K562 (cell line): ENCODE data around the gene ARNT2. TPM values are rescaled to one million over a fixed set of nuclear protein-coding genes. Genes with fewer than 3 reads are reported as not detected.

Source experiments
- ATAC-seq: fragments of 200-7000 bp; cut with Tn5 transposase; 3 replicates; pipeline ENCODE4 v1.9.1; 2020; ENCODE audit warnings: moderate library complexity
- BruUV-seq: library from RNA; stranded (reverse); fragments of 400-500 nt; replicated peaks from 2 replicates; lab custom pipeline; 2021; lab: Mats Ljungman, UMichigan
- CTCF ChIA-PET: fragments of 300-600 bp; formaldehyde crosslinking; extraction: SDS; loops from one replicate; lab custom pipeline; 2021; ENCODE audit warnings: low intra/inter-chr PET ratio; lab: Yijun Ruan, JAX
- POLR2A ChIA-PET: fragments of 300-600, 350-650 bp; sonication (Branson Sonifier 250); formaldehyde crosslinking; extraction: SDS; loops from one replicate; lab custom pipeline; 2021; ENCODE audit warnings: antibody characterized with exemption, inconsistent platforms; lab: Yijun Ruan, JAX
- DNase-seq, 4 experiments: peaks; one replicate each; pipeline versions ENCODE4 v3.0.0 to v3.0.0-alpha.2; 2011 to 2018; ENCODE audit warnings: low spot score in 3 of 4, mixed read lengths in 3 of 4; ENCODE audit errors: extremely low read depth in 1 of 4
- FAIRE-seq: peaks from 2 replicates; lab custom pipeline; 2011; peaks lifted over from hg19 to GRCh38; lab: Jason Lieb, UNC
- H2AFZ ChIP-seq: 2 replicates; pipeline ENCODE4 v1.6.0; 2011; ENCODE audit warnings: low read depth, low read length, control low read depth, inconsistent platforms
- H3K27ac ChIP-seq: fragments of 200-600 bp; 3 replicates; pipeline ENCODE4 v1.8.0; 2011; ENCODE audit warnings: low read depth, mild to moderate bottlenecking, control low read depth, inconsistent platforms, low read length, moderate library complexity, mixed read lengths; ENCODE audit errors: extremely low read depth
- H3K27me3 ChIP-seq, 2 experiments: fragments of 300-600 bp in 1 of 2; 2 replicates in 1 of 2; 3 replicates in 1 of 2; pipeline versions ENCODE4 v1.6.0 to v1.8.0; 2011; ENCODE audit warnings: inconsistent platforms in 2 of 2, low read length in 2 of 2, mild to moderate bottlenecking in 1 of 2, mixed read lengths in 1 of 2, moderate library complexity in 1 of 2; ENCODE audit not compliant: control insufficient read depth in 2 of 2, insufficient read depth in 2 of 2
- H3K36me3 ChIP-seq: fragments of 300-600 bp; 3 replicates; pipeline ENCODE4 v1.8.0; 2011; ENCODE audit warnings: mild to moderate bottlenecking, low read length, inconsistent platforms; ENCODE audit not compliant: control insufficient read depth, insufficient read depth
- H3K4me1 ChIP-seq, 2 experiments: fragments of 200-600 bp in 1 of 2; replicated peaks in 1 of 2; 2 replicates in 1 of 2; 3 replicates in 1 of 2; pipeline versions ENCODE4 v1.5.1 to v1.8.0; 2011; ENCODE audit warnings: inconsistent platforms in 2 of 2, low read length in 2 of 2, mild to moderate bottlenecking in 1 of 2, mixed read lengths in 1 of 2, moderate library complexity in 1 of 2; ENCODE audit not compliant: control insufficient read depth in 2 of 2, insufficient read depth in 2 of 2
- H3K4me2 ChIP-seq: 2 replicates; pipeline ENCODE4 v1.6.1; 2011; ENCODE audit warnings: low read length, control low read depth, inconsistent platforms, mixed read lengths; ENCODE audit not compliant: insufficient read depth
- H3K4me3 ChIP-seq: fragments of 200-600 bp; sonication (generic), shearing (Covaris generic); 2 replicates; pipeline ENCODE4 v1.5.1; 2016; ENCODE audit warnings: control low read depth, inconsistent platforms
- H3K79me2 ChIP-seq: fragments of 200-600 bp; 3 replicates; pipeline ENCODE4 v1.8.0; 2011; ENCODE audit warnings: low read length, inconsistent platforms; ENCODE audit not compliant: control insufficient read depth, insufficient read depth
- H3K9ac ChIP-seq, 2 experiments: 2 replicates each; pipeline versions ENCODE4 v1.6.0 to v1.6.1; 2011; ENCODE audit warnings: low read depth in 2 of 2, low read length in 2 of 2, control low read depth in 1 of 2, inconsistent platforms in 1 of 2, mild to moderate bottlenecking in 1 of 2, mixed read lengths in 1 of 2; ENCODE audit not compliant: insufficient read depth in 1 of 2
- H3K9me1 ChIP-seq: one replicate; pipeline ENCODE4 v1.6.0; 2011; ENCODE audit warnings: inconsistent platforms, mild to moderate bottlenecking, low read length, moderate library complexity; ENCODE audit not compliant: control insufficient read depth, insufficient read depth
- H3K9me3 ChIP-seq: replicated peaks from 2 replicates; pipeline ENCODE4 v1.5.1; 2011; ENCODE audit warnings: low read depth, low read length, inconsistent platforms; ENCODE audit not compliant: control insufficient read depth, insufficient read depth
- H4K20me1 ChIP-seq: replicated peaks from 2 replicates; pipeline ENCODE4 v1.6.1; 2011; ENCODE audit warnings: low read length, inconsistent platforms, mixed read lengths; ENCODE audit not compliant: control insufficient read depth, insufficient read depth
- CHCHD3 ChIP-seq: fragments of 250-450 bp; sonication (Bioruptor Pico); IDR thresholded peaks from 2 replicates; pipeline ENCODE4 v2.1.2; 2022; ENCODE audit warnings: mild to moderate bottlenecking
- HMGN3 ChIP-seq: IDR thresholded peaks from 2 replicates; pipeline ENCODE4 v1.6.1; 2011; ENCODE audit warnings: borderline replicate concordance, low read depth, mild to moderate bottlenecking, mixed read lengths, low read length; ENCODE audit not compliant: insufficient read length; ENCODE audit errors: extremely low read depth
- HOXB6 ChIP-seq: fragments of 250-450 bp; sonication (Bioruptor Pico); IDR thresholded peaks from 2 replicates; pipeline ENCODE4 v1.5.1; 2022; ENCODE audit warnings: mild to moderate bottlenecking, borderline replicate concordance
- ILF3 ChIP-seq: fragments of 450-650 bp; IDR thresholded peaks from 2 replicates; pipeline ENCODE4 v1.6.1; 2018; ENCODE audit warnings: antibody characterized with exemption, mild to moderate bottlenecking, moderate library complexity, borderline replicate concordance
- JUNB ChIP-seq: fragments of 450-650 bp; formaldehyde crosslinking; conservative IDR thresholded peaks from 2 replicates; pipeline ENCODE4 v1.4.0; 2020; ENCODE audit warnings: mild to moderate bottlenecking
- MAZ ChIP-seq, 2 experiments: fragments of 450-650 bp in 1 of 2; sonication (generic) in 1 of 2; formaldehyde crosslinking; IDR thresholded peaks in 1 of 2; conservative IDR thresholded peaks in 1 of 2; 2 replicates each; pipeline versions ENCODE4 v1.4.0 to v1.5.0; 2020; ENCODE audit warnings: mild to moderate bottlenecking in 1 of 2, missing genetic modification reagents in 1 of 2
- MTA3 ChIP-seq: fragments of 450-650 bp; formaldehyde crosslinking; IDR thresholded peaks from 2 replicates; pipeline ENCODE4 v1.6.1; 2017; ENCODE audit warnings: mild to moderate bottlenecking, borderline replicate concordance
- NELFE ChIP-seq: IDR thresholded peaks from 2 replicates; pipeline ENCODE4 v1.6.1; 2011; ENCODE audit warnings: mild to moderate bottlenecking; ENCODE audit not compliant: insufficient read depth, insufficient read length
- PTBP1 ChIP-seq: fragments of 200-400 bp; formaldehyde crosslinking; IDR thresholded peaks from 2 replicates; pipeline ENCODE4 v1.6.1; 2017; ENCODE audit warnings: low read depth, low read length
- RHOXF2B ChIP-seq: fragments of 250-450 bp; sonication (Bioruptor Pico); conservative IDR thresholded peaks from 2 replicates; pipeline ENCODE4 v1.5.1; 2021
- SMARCC2 ChIP-seq: fragments of 450-650 bp; IDR thresholded peaks from 2 replicates; pipeline ENCODE4 v1.6.1; 2017; ENCODE audit warnings: antibody characterized with exemption, moderate library complexity, mild to moderate bottlenecking, low read depth
- TEAD4 ChIP-seq, 2 experiments: sonication (generic) in 1 of 2; formaldehyde crosslinking in 1 of 2; IDR thresholded peaks; 2 replicates each; pipeline versions ENCODE4 v1.6.1 to v1.8.0; 2012 to 2022; ENCODE audit warnings: borderline replicate concordance in 1 of 2, inconsistent platforms in 1 of 2, low read length in 1 of 2, mild to moderate bottlenecking in 1 of 2, missing genetic modification reagents in 1 of 2
- TOE1 ChIP-seq, 2 experiments: fragments of 450-650 bp in 1 of 2; sonication (generic) in 1 of 2; formaldehyde crosslinking in 1 of 2; IDR thresholded peaks; 2 replicates each; pipeline versions ENCODE4 v1.7.1 to v1.8.0; 2016 to 2022; ENCODE audit warnings: borderline replicate concordance in 2 of 2, mild to moderate bottlenecking in 2 of 2, antibody characterized with exemption in 1 of 2, inconsistent platforms in 1 of 2, low read depth in 1 of 2, missing genetic modification reagents in 1 of 2, moderate library complexity in 1 of 2
- ZFX ChIP-seq: sonication (generic); formaldehyde crosslinking; IDR thresholded peaks from 2 replicates; pipeline ENCODE4 v1.8.0; 2022; ENCODE audit warnings: mild to moderate bottlenecking, missing genetic modification reagents, moderate library complexity
- WGBS: fragments of 100-300 bp; shearing (Covaris generic); methylation state at CpG from one replicate; pipeline ENCODE4 v1.1.6; 2016; ENCODE audit warnings: low coverage, mixed read lengths; ENCODE audit not compliant: insufficient coverage; ENCODE audit errors: missing lambda C conversion rate; 5-methylcytosine and 5-hydroxymethylcytosine counted together
- in situ Hi-C: fragments of 300-500 bp; cut with MboI; formaldehyde crosslinking; loops from 4 replicates; pipeline ENCODE4 v1.15.0; 2018; ENCODE audit warnings: inconsistent platforms, mixed read lengths
- intact Hi-C: fragments of 100-400 bp; cut with micrococcal nuclease; formaldehyde crosslinking; loops from 2 replicates; pipeline ENCODE4 v1.14.2; 2022
- polyA plus RNA-seq, 8 experiments: library from polyadenylated mRNA; depleted of rRNA in 4 of 8; stranded (reverse) in 5 of 8; unstranded in 3 of 8; fragments of >200 nt; fragmentation: Nextera tagmentation in 2 of 8; fragmentation: Illumina TruSeq in 1 of 8; extraction: Ambion mirVana in 2 of 8; extraction: Trizol in 1 of 8; gene quantifications; 2 replicates each; pipeline versions ENCODE4 v1.2.1 to v1.2.3, GENCODE V29; 2011 to 2014; ENCODE audit warnings: inconsistent platforms in 1 of 8, missing spikeins in 1 of 8
- total RNA-seq, 7 experiments: library from RNA; depleted of rRNA in 6 of 7; stranded (reverse); fragments of >200 nt in 6 of 7; fragmentation: Illumina TruSeq in 2 of 7; extraction: Trizol in 2 of 7; gene quantifications; 2 replicates each; pipeline versions ENCODE4 v1.2.1 to v1.2.3, GENCODE V29; 2011 to 2021; ENCODE audit warnings: low replicate concordance in 1 of 7
- TF ChIP-seq, protein P1 (sequence below), 2 experiments: fragments of 200-800 bp in 1 of 2; sonication (Bioruptor generic) in 1 of 2; sonication (generic) in 1 of 2; formaldehyde crosslinking in 1 of 2; IDR thresholded peaks in 1 of 2; conservative IDR thresholded peaks in 1 of 2; 2 replicates each; pipeline versions ENCODE4 v1.5.0 to v1.6.1; 2016 to 2020; ENCODE audit warnings: missing compliant biosample characterization in 1 of 2, missing genetic modification characterization in 1 of 2, missing genetic modification reagents in 1 of 2

Gene ARNT2
- total and polyA plus RNA-seq, 9 of the 15 experiments (the other 6 are each of a cell fraction or from before 2014, with no cell fraction given): 0.01 TPM; not detected in 8

DNA sequence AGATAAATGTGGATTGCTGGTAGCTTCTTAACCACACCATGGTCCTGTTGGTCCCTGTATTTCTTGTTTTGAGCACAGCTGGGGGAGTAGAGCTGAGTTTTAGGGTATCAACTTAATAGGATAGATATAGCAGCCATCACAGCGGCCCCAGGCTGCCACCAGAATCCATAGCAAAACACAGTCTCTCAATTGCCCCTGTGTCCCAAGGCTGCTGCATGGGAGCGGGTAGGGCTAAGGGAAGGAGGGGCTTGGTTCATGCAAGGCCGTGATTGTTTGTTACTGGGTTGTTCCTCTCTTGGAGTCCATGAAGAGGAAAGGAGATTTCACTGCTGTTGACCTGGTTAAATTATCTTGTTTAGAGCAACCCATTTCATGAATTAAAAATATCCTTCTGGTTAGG, 22.1 kb downstream of the ARNT2 start (continued):
- TF ChIP-seq, protein P1, sequence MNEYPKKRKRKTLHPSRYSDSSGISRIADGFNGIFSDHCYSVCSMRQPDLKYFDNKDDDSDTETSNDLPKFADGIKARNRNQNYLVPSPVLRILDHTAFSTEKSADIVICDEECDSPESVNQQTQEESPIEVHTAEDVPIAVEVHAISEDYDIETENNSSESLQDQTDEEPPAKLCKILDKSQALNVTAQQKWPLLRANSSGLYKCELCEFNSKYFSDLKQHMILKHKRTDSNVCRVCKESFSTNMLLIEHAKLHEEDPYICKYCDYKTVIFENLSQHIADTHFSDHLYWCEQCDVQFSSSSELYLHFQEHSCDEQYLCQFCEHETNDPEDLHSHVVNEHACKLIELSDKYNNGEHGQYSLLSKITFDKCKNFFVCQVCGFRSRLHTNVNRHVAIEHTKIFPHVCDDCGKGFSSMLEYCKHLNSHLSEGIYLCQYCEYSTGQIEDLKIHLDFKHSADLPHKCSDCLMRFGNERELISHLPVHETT (CRISPR knock-in tag; conservative IDR thresholded peaks at IDR 0.05 in 1 of 2, IDR thresholded peaks at IDR 0.05 in 1 of 2): no peak
- TF ChIP-seq, all 486 proteins: peak for 0

DNA sequence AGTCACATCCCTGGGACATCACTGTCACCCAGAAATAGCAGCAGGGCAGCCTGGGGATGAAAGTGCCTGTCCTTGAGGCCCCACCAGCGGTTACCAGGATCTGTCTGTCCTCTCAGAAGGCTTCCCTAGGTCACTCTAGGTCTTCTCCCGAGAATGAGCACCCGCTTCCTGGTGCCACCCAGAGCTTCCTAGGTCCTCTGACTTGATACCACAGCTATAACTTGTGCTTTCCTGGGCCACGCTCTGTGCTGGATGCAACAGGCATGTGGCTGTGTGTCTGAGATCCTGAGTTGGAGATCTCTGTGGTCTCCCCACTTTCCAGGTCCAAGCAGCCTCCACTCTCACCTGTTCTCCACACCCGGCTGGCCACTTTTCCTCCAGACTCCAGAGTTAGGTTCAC, 25.8 kb downstream of the ARNT2 start:
- CTCF ChIA-PET: no interaction called here
- TF ChIP-seq JUNB (CRISPR knock-in tag): no peak
- TF ChIP-seq SMARCC2: no peak
- no peak for TF ChIP-seq HMGN3
- TF ChIP-seq ILF3: no peak
- no peak for TF ChIP-seq MAZ (CRISPR knock-in tag; conservative IDR thresholded peaks at IDR 0.05 in 1 of 2, IDR thresholded peaks at IDR 0.05 in 1 of 2)
- no peak for TF ChIP-seq TOE1 (IDR thresholded peaks at IDR 0.05; ENCODE audit: borderline replicate concordance)
- TF ChIP-seq TOE1 (CRISPR knock-in tag; IDR thresholded peaks at IDR 0.05; ENCODE audit: borderline replicate concordance, low read depth): no peak
- TF ChIP-seq RHOXF2B (CRISPR knock-in tag): no peak
- TF ChIP-seq CHCHD3: no peak
- no peak for TF ChIP-seq NELFE
- TF ChIP-seq HOXB6 (CRISPR knock-in tag): no peak
- TF ChIP-seq MTA3: no peak
- no peak for TF ChIP-seq PTBP1
- no peak for TF ChIP-seq TEAD4 (IDR thresholded peaks at IDR 0.05; ENCODE audit: low read length)
- no peak for TF ChIP-seq TEAD4 (CRISPR knock-in tag; IDR thresholded peaks at IDR 0.05; ENCODE audit: borderline replicate concordance)
- no peak for TF ChIP-seq ZFX

More for the DNA sequence above, 25.8 kb downstream of the ARNT2 start:
- Histone ChIP-seq H3K27me3 (peaks cover 2 to 21% of the 10 kb centered on the region in 2 experiments; a peak in 4 of 5 replicates), H3K4me2 (no peak overlapping the region), H3K9ac (no peak overlapping the region), H3K27ac (no peak overlapping the region), H2AFZ (no peak overlapping the region), H3K9me3 (no peaks in the 10 kb centered on the region), H3K4me3 (no peak overlapping the region), H3K79me2 (no peaks in the 10 kb centered on the region), H4K20me1 (no peaks in the 10 kb centered on the region), H3K9me1 (no peaks in the 10 kb centered on the region), H3K4me1 (no peaks in the 10 kb centered on the region), H3K36me3 (no peaks in the 10 kb centered on the region)
- DNase-seq: no peak
- no TSS peak for BruUV-seq
- 0% methylated on average over 5 of the region's 5 CpGs for WGBS
- POLR2A ChIA-PET: no interaction called here
- in situ Hi-C loops: no loop called here
- no peak for ATAC-seq
- intact Hi-C loops: no loop called here
- FAIRE-seq: no peak
